Immature natural killer cell (primary cell): Measurements from ENCODE around the gene EIF2B1. TPM values are rescaled to one million over a fixed set of nuclear protein-coding genes. Genes with fewer than 3 reads are reported as not detected.

Source experiments
- DNase-seq, 3 donors: peaks; one replicate each; pipeline ENCODE4 v3.0.0; 2022; ENCODE audit warnings: mixed read lengths in 1 of 3
- H3K27ac Mint-ChIP-seq, 6 donors: one replicate each; pipeline ENCODE4 v1.8.0; 2020; ENCODE audit warnings: mixed read lengths in 6 of 6, mild to moderate bottlenecking in 5 of 6, inconsistent platforms in 4 of 6, moderate library complexity in 3 of 6
- H3K27me3 Mint-ChIP-seq, 3 donors: one replicate each; pipeline ENCODE4 v1.8.0; 2020 to 2021; ENCODE audit warnings: low read depth in 3 of 3, mild to moderate bottlenecking in 3 of 3, mixed read lengths in 3 of 3, moderate library complexity in 3 of 3, inconsistent platforms in 1 of 3
- H3K36me3 Mint-ChIP-seq, 3 donors: one replicate each; pipeline ENCODE4 v1.8.0; 2020; ENCODE audit warnings: mixed read lengths in 3 of 3, inconsistent platforms in 2 of 3, mild to moderate bottlenecking in 2 of 3
- H3K4me1 Mint-ChIP-seq, 2 donors: one replicate each; pipeline ENCODE4 v1.8.0; 2020; ENCODE audit warnings: inconsistent platforms in 2 of 2, mild to moderate bottlenecking in 2 of 2, mixed read lengths in 2 of 2, moderate library complexity in 1 of 2
- H3K4me3 Mint-ChIP-seq, 5 donors: one replicate each; pipeline ENCODE4 v1.8.0; 2020; ENCODE audit warnings: mild to moderate bottlenecking in 5 of 5, mixed read lengths in 5 of 5, inconsistent platforms in 3 of 5, moderate library complexity in 3 of 5
- H3K9me3 Mint-ChIP-seq, 6 donors: one replicate each; pipeline ENCODE4 v1.8.0; 2020; ENCODE audit warnings: mild to moderate bottlenecking in 6 of 6, mixed read lengths in 6 of 6, inconsistent platforms in 4 of 6, moderate library complexity in 3 of 6
- polyA plus RNA-seq, 3 donors: library from polyadenylated mRNA; unstranded; fragments of 300-500 nt; fragmentation: Illumina TruSeq; gene quantifications; one replicate each; pipeline ENCODE4 v1.2.3, GENCODE V29; 2021

Gene EIF2B1
- 10 to 100 TPM; 71.4 to 98.1 (median 75.2) TPM for polyA plus RNA-seq

GRCh38 chr12:123633379-123634141 is at the start of gene EIF2B1, which contains the start of gene GTF2H3:
TSS of gene EIF2B1 (minus strand) at chr12:123633686. CDS start at chr12:123633557, 129 bp downstream.
TSS of gene GTF2H3 (plus strand) at chr12:123633829. CDS start at chr12:123633860, 31 bp downstream.
- H3K4me1 Mint-ChIP-seq, result peaks cover 24 to 48% of the 10 kb centered on the region in 2 donors
- H3K27ac Mint-ChIP-seq, result peak within 1 kb of the TSS; percentile 94 to 97 (median 95)
- peaks cover 0 to 16% (median 10%) of the 10 kb centered on the region in 3 donors for H3K36me3 Mint-ChIP-seq
- H3K4me3 Mint-ChIP-seq, result peak within 1 kb of the TSS; percentile 95 to 99 (median 96)
- peaks cover 0 to 10% (median 5%) of the 10 kb centered on the region in 3 donors for H3K27me3 Mint-ChIP-seq
- DNase-seq, result peak; percentile 95 to 96 (median 96)
- H3K9me3 Mint-ChIP-seq, result no peaks in the 10 kb centered on the region

- Mint-ChIP-seq H3K9me3 (no peaks in the 10 kb centered on the region), H3K36me3 (peaks cover 3 to 14% (median 8%) of the 10 kb centered on the region in 3 donors), H3K4me3 (no peak overlapping the region), H3K27ac (no peak overlapping the region), H3K4me1 (no peaks in the 10 kb centered on the region), H3K27me3 (peaks cover 0 to 2% (median 2%) of the 10 kb centered on the region in 3 donors)
- no peak for DNase-seq
Observed at GRCh38 chr12:123681605-123682004, 48.1 kb upstream of the EIF2B1 start.

GRCh38 chr12:123678981-123679380 is 45.5 kb upstream of the EIF2B1 start:
- Mint-ChIP-seq H3K27ac (no peak overlapping the region), H3K36me3 (peaks cover 3 to 12% (median 9%) of the 10 kb centered on the region in 3 donors), H3K4me3 (no peak overlapping the region), H3K4me1 (no peaks in the 10 kb centered on the region), H3K27me3 (peaks cover 0 to 2% (median 0%) of the 10 kb centered on the region in 3 donors), H3K9me3 (no peaks in the 10 kb centered on the region)
- no peak for DNase-seq

- H3K4me3 Mint-ChIP-seq, result no peak overlapping the region
- H3K27ac Mint-ChIP-seq, result no peak overlapping the region
- H3K36me3 Mint-ChIP-seq, result peaks cover 3 to 13% (median 12%) of the 10 kb centered on the region in 3 donors
Observed at GRCh38 chr12:123676616-123677320, 43.3 kb upstream of the EIF2B1 start.

GRCh38 chr12:123675436-123675835 is 42.0 kb upstream of the EIF2B1 start:
- peaks cover 12 to 17% of the 10 kb centered on the region in 2 donors for H3K4me1 Mint-ChIP-seq

More at GRCh38 chr12:123676616-123677320, 43.3 kb upstream of the EIF2B1 start:
- Mint-ChIP-seq H3K27me3 (peaks cover 0 to 3% (median 0%) of the 10 kb centered on the region in 3 donors), H3K9me3 (no peaks in the 10 kb centered on the region), H3K4me1 (peaks cover 4 to 6% of the 10 kb centered on the region in 2 donors)
- no peak for DNase-seq

GRCh38 chr12:123671876-123672275 is 38.4 kb upstream of the EIF2B1 start:
- no peak for DNase-seq
- peaks cover 12 to 17% of the 10 kb centered on the region in 2 donors for H3K4me1 Mint-ChIP-seq
- H3K27me3 Mint-ChIP-seq, result peaks cover 0 to 6% (median 0%) of the 10 kb centered on the region in 3 donors
- peaks cover 0 to 10% (median 4%) of the 10 kb centered on the region in 3 donors for H3K36me3 Mint-ChIP-seq
- H3K4me3 Mint-ChIP-seq, result peak overlapping the region; percentile 82 to 90 (median 86)
- H3K9me3 Mint-ChIP-seq, result no peaks in the 10 kb centered on the region
- H3K27ac Mint-ChIP-seq, result no peak overlapping the region

More at GRCh38 chr12:123675436-123675835, 42.0 kb upstream of the EIF2B1 start:
- Mint-ChIP-seq H3K9me3 (no peaks in the 10 kb centered on the region), H3K27ac (no peak overlapping the region), H3K4me3 (no peak overlapping the region), H3K27me3 (peaks cover 0 to 6% (median 0%) of the 10 kb centered on the region in 3 donors), H3K36me3 (peaks cover 0 to 10% (median 8%) of the 10 kb centered on the region in 3 donors)
- DNase-seq, result no peak

- Mint-ChIP-seq H3K9me3 (no peaks in the 10 kb centered on the region), H3K36me3 (peaks cover 0 to 10% (median 4%) of the 10 kb centered on the region in 3 donors), H3K4me3 (peak within 1 kb of the TSS; percentile 82 to 90 (median 86)), H3K27me3 (peaks cover 0 to 6% (median 0%) of the 10 kb centered on the region in 3 donors), H3K27ac (peak within 1 kb of the TSS in 5 of 6 donors; percentile 21 to 74 (median 40)), H3K4me1 (peaks cover 12 to 17% of the 10 kb centered on the region in 2 donors)
- DNase-seq, result peak; percentile 87 to 91 (median 88)
Observed at GRCh38 chr12:123670882-123671728, 37.6 kb upstream of the EIF2B1 start, which contains the start of gene TCTN2. TSS of gene TCTN2 (plus strand) at chr12:123671113. CDS start at chr12:123671241, 128 bp downstream.

GRCh38 chr12:123667771-123668170 is 34.3 kb upstream of the EIF2B1 start:
- Mint-ChIP-seq H3K36me3 (peaks cover 0 to 4% (median 4%) of the 10 kb centered on the region in 3 donors), H3K9me3 (no peaks in the 10 kb centered on the region), H3K27me3 (peaks cover 0 to 7% (median 0%) of the 10 kb centered on the region in 3 donors), H3K4me3 (no peak overlapping the region), H3K27ac (no peak overlapping the region), H3K4me1 (peaks cover 12 to 17% of the 10 kb centered on the region in 2 donors)
- no peak for DNase-seq

GRCh38 chr12:123659996-123660727 is 26.7 kb upstream of the EIF2B1 start:
- H3K4me1 Mint-ChIP-seq, result no peaks in the 10 kb centered on the region
- H3K9me3 Mint-ChIP-seq, result no peaks in the 10 kb centered on the region
- DNase-seq, result no peak
- peaks cover 6 to 35% (median 22%) of the 10 kb centered on the region in 3 donors for H3K36me3 Mint-ChIP-seq
- H3K27me3 Mint-ChIP-seq, result peaks cover 0 to under 1% (median 0%) of the 10 kb centered on the region in 3 donors
- peak overlapping the region in 1 of 6 donors; percentile 26 for H3K27ac Mint-ChIP-seq
- no peak overlapping the region for H3K4me3 Mint-ChIP-seq

GRCh38 chr12:123657211-123657610 is 23.7 kb upstream of the EIF2B1 start:
- peak overlapping the region in 1 of 6 donors; percentile 25 for H3K27ac Mint-ChIP-seq

GRCh38 chr12:123656392-123656791 is 22.9 kb upstream of the EIF2B1 start:
- H3K9me3 Mint-ChIP-seq, result no peaks in the 10 kb centered on the region
- no peaks in the 10 kb centered on the region for H3K4me1 Mint-ChIP-seq
- DNase-seq, result no peak
- peaks cover 12 to 46% (median 27%) of the 10 kb centered on the region in 3 donors for H3K36me3 Mint-ChIP-seq
- H3K27me3 Mint-ChIP-seq, result no peaks in the 10 kb centered on the region
- no peak overlapping the region for H3K4me3 Mint-ChIP-seq
- H3K27ac Mint-ChIP-seq, result peak overlapping the region in 1 of 6 donors; percentile 37

More at GRCh38 chr12:123657211-123657610, 23.7 kb upstream of the EIF2B1 start:
- no peak overlapping the region for H3K4me3 Mint-ChIP-seq
- peaks cover 12 to 42% (median 22%) of the 10 kb centered on the region in 3 donors for H3K36me3 Mint-ChIP-seq
- no peaks in the 10 kb centered on the region for H3K4me1 Mint-ChIP-seq
- H3K27me3 Mint-ChIP-seq, result no peaks in the 10 kb centered on the region
- no peak for DNase-seq
- H3K9me3 Mint-ChIP-seq, result no peaks in the 10 kb centered on the region

- Mint-ChIP-seq H3K36me3 (peaks cover 12 to 46% (median 27%) of the 10 kb centered on the region in 3 donors), H3K9me3 (no peaks in the 10 kb centered on the region), H3K4me3 (no peak overlapping the region), H3K4me1 (no peaks in the 10 kb centered on the region), H3K27ac (no peak overlapping the region), H3K27me3 (no peaks in the 10 kb centered on the region)
- no peak for DNase-seq
Observed at GRCh38 chr12:123655420-123655819, 21.9 kb upstream of the EIF2B1 start.
